OCI-LY1 (cell line): ENCODE measurements around the gene SYTL5.

Experiments used
- EZH2 ChIP-seq: fragments of 200-600 bp; sonication (generic), shearing (Covaris generic); IDR thresholded peaks from 2 replicates; pipeline ENCODE4 v1.8.0; 2017; ENCODE audit warnings: borderline replicate concordance, mixed run types, mild to moderate bottlenecking, antibody characterized with exemption, low read length, moderate library complexity, mixed read lengths
- TF ChIP-seq, protein P1 (sequence below): fragments of 200-600 bp; sonication (generic), shearing (Covaris generic); IDR thresholded peaks from 2 replicates; pipeline ENCODE4 v1.5.1; 2017; ENCODE audit warnings: mild to moderate bottlenecking, antibody characterized with exemption, low read length, moderate library complexity, mixed read lengths

DNA sequence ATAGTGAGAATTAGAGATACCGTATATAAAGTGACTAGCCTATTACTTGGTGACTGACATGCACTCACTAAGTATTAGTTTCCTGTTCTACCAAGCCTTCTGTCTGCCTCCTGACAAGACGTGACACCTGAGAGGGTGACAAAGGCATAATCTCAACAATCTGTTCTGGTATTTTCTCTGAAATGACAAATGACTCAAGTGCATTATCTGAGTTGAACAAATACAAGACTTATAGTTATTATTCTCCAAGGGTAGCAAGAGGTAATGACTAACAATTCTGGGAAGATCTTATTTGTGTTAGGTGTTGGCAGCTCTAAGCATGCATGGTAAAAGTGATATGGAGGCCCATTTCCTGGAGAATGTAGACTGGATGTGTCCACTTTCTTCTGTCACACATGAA, 60.6 kb downstream of the SYTL5 start:
- no peak for TF ChIP-seq EZH2
- TF ChIP-seq, protein P1, sequence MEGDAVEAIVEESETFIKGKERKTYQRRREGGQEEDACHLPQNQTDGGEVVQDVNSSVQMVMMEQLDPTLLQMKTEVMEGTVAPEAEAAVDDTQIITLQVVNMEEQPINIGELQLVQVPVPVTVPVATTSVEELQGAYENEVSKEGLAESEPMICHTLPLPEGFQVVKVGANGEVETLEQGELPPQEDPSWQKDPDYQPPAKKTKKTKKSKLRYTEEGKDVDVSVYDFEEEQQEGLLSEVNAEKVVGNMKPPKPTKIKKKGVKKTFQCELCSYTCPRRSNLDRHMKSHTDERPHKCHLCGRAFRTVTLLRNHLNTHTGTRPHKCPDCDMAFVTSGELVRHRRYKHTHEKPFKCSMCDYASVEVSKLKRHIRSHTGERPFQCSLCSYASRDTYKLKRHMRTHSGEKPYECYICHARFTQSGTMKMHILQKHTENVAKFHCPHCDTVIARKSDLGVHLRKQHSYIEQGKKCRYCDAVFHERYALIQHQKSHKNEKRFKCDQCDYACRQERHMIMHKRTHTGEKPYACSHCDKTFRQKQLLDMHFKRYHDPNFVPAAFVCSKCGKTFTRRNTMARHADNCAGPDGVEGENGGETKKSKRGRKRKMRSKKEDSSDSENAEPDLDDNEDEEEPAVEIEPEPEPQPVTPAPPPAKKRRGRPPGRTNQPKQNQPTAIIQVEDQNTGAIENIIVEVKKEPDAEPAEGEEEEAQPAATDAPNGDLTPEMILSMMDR: no peak
